ENCODE results near the gene ONECUT1. TPM values are rescaled to one million over a fixed set of nuclear protein-coding genes. Genes with fewer than 3 reads are reported as not detected.

ONECUT1 gene
- total RNA-seq, 4 donors from 2014 or later = not detected

DNA sequence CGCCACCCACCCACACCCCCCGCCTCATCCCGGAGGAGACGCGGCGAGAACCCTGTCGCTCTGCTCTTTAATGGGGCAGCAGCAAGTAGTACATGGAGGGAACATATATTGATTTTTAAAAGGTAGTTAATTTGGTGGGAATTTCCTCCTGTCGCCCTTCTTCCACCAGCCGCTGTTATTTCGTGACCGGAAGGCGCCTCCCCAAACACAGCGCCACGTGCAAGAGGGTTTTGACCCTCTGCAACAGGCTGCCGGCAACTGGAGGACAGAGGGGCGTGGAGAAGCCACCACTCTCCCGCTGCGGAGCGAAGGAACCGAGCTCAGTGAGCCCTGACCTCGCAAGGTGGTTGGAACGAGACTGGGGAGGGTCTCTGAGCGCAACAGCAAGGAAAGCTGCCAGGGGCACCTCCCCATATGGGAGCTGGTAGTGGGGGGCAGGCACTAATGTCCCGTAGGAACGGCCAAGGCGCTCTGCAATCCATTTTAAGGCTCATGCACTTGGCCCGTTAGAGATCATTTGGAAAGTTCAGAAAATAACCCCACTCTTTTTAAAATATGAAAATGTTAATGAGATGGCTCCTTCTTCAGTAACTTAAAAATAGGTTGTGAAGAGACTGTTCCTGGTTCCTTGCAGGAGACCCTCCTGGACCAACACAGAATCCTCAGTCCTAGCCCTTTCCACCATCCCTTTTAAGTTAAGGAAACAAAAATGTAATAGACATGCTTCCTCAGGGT is 4.3 kb downstream of the ONECUT1 start:
- TF ChIP-seq POLR2A (IDR thresholded peaks at IDR 0.05) = no peak
- TF ChIP-seq, protein P1, sequence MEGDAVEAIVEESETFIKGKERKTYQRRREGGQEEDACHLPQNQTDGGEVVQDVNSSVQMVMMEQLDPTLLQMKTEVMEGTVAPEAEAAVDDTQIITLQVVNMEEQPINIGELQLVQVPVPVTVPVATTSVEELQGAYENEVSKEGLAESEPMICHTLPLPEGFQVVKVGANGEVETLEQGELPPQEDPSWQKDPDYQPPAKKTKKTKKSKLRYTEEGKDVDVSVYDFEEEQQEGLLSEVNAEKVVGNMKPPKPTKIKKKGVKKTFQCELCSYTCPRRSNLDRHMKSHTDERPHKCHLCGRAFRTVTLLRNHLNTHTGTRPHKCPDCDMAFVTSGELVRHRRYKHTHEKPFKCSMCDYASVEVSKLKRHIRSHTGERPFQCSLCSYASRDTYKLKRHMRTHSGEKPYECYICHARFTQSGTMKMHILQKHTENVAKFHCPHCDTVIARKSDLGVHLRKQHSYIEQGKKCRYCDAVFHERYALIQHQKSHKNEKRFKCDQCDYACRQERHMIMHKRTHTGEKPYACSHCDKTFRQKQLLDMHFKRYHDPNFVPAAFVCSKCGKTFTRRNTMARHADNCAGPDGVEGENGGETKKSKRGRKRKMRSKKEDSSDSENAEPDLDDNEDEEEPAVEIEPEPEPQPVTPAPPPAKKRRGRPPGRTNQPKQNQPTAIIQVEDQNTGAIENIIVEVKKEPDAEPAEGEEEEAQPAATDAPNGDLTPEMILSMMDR (IDR thresholded peaks at IDR 0.05) = no peak
- Histone ChIP-seq H3K9me3 (no peaks in the 10 kb centered on the region), H3K27ac (no peak overlapping the region), H3K4me1 (peaks cover 31 to 80% (median 34%) of the 10 kb centered on the region in 3 donors), H3K36me3 (no peaks in the 10 kb centered on the region), H3K27me3 (peaks cover 45 to 100% (median 67%) of the 10 kb centered on the region in 4 donors), H3K4me3 (no peak overlapping the region)
- WGBS, 2 donors = 6 to 25% methylated on average over 4 to 6 of the region's 27 CpGs
- DNase-seq = no peak
- intact Hi-C loops (cut with DNase I) = loop anchor here (10.0 kb wide), 1 partner anchor 929 kb away; no protein-coding TSS in a partner anchor

DNA sequence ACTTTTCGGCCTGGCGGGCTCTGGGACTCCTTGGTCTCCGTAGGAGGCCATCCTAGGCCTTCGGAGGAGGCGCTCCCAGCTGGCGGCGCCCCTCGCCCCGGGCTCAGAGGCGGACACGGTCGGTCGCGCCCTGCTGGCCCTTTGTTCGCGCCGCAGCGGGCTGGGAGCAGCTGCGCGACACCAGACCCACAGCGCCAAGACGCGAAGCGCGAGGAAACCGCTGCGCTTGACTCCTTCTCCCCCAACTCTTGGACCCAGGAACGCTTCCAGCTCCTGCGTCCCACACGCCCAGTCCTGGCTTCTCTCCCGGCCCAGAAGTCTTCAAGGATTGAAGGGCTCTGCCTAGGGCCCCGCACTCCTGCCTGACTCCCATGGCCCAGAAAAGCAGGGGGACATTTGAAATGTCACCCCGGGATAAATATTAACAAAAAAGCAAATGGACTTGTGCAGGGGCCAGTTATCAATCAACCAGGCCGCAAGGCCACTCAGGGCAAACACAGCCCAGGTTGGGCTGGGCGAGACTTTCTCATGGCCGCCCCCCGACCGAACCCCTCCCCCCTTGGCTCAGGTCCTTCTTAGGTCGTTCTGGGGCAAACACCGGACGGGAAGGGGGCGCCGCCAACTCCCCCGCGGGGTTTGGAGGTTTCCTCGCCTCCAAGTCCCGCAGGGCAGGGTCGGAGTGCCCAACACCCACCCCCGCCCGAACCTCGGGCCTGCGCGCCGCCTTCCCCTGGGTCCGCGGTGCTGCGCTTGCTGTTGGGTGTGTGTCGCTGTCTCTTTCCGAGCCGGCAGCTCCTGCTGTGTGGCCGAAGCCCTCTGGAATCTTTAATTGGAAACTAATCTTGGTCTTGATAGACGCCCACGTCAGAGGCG is 5.1 kb downstream of the ONECUT1 start:
- intact Hi-C loops (cut with DNase I) = loop anchor here (5.0 to 10.0 kb wide), 2 partner anchors 412 to 930 kb away; no protein-coding TSS in a partner anchor
- 7% methylated on average over 3 of the region's 64 CpGs; no CpG with 5 or more reads in 1 of the 2 donors for WGBS, 2 donors
- Histone ChIP-seq H3K9me3 (no peaks in the 10 kb centered on the region), H3K36me3 (no peaks in the 10 kb centered on the region), H3K27me3 (peaks cover 45 to 98% (median 64%) of the 10 kb centered on the region in 4 donors), H3K4me1 (peaks cover 26 to 80% (median 26%) of the 10 kb centered on the region in 3 donors), H3K4me3 (peak overlapping the region in 1 of 4 donors; percentile 7), H3K27ac (no peak overlapping the region)
- DNase-seq = no peak
- no peak for TF ChIP-seq POLR2A (IDR thresholded peaks at IDR 0.05)
- TF ChIP-seq, protein P1 (IDR thresholded peaks at IDR 0.05) = no peak

DNA sequence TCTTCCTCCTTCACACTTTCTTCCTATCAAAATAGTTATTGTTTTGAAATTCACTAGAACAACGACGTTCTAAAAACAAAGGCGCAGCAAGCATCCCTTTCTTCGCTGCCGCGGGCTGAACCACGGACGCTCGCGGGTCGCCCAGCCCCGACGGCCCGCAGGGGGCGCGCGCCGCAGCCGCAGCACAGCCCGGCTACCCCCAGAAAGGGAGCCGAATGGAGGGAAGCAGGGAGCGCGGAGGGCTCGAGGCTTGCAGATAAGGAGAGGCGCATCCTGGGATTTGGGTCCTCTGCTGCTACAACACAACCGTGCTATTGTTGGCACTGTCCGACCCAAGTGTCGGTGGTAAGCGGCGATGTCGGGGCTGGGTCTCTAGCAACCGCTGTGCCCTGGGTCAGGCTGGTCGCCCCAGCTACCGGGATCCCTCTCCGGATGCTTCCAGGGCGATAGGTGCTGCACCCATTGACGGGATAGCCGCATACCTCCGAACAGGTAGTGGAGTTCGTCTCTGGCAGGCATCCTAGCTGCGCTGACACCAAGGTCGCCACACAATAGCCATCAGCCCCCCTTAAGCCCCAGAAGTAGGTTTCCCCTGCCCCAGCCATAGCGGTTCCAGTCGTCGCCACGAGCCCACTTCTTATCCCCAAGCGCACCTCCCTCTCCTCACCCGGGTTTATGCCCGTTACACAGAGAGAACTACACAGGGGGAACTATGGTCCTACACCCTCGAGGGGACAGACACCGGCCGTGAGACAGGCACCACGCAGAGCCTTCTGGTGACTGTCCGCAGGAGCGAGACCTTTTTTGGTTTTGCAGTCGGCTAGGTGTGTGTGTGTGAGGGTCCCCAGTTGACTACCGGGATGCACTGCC is 6.0 kb downstream of the ONECUT1 start:
- intact Hi-C loops (cut with DNase I) = loop anchor here (5.0 to 10.0 kb wide), 2 partner anchors 413 to 931 kb away; no protein-coding TSS in a partner anchor
- no peak overlapping the region for H3K27ac ChIP-seq
- H3K27me3 ChIP-seq = peaks cover 36 to 98% (median 61%) of the 10 kb centered on the region in 4 donors
- H3K4me3 ChIP-seq = no peak overlapping the region
- TF ChIP-seq, protein P1 (IDR thresholded peaks at IDR 0.05) = peak in 4 of 6 experiments; percentile 35 to 46 (median 38)
- no peak for TF ChIP-seq POLR2A (IDR thresholded peaks at IDR 0.05)
- 4 to 8% methylated on average over 5 to 13 of the region's 57 CpGs for WGBS, 2 donors
- H3K36me3 ChIP-seq = no peaks in the 10 kb centered on the region
- peaks cover 17 to 76% (median 20%) of the 10 kb centered on the region in 3 donors for H3K4me1 ChIP-seq
- DNase-seq = no peak
- H3K9me3 ChIP-seq = no peaks in the 10 kb centered on the region

DNA sequence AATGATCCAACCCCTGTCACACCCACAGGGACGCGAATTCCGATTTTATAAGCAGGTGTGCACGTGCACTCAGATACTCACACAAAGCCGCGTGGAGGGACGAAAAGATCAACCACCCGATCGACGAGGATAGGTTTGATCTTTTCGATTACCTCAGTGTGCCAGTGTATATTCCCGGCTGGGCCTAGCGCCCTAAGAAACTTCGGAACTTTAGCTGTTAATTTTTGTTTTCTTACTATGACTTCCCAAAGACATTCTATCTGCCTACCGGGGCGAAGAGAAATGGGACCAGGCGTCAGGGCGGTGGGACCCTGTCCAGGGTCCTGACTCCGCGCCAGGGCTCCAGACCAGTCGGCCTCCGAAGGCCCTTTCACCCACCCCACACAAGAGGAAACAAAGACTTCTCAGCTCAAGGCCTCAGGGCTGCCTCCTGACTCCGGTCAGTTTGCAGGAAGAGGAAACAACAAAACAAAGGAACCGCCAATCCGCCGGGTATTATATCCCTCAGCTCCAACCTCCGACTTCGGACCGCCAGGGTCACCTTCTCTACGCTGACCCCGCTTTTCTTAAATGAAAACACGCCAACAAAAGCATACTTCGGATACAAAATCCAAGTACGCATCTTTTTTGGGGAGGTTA is 6.8 kb downstream of the ONECUT1 start:
- no peak for TF ChIP-seq POLR2A (IDR thresholded peaks at IDR 0.05)
- TF ChIP-seq, protein P1 (IDR thresholded peaks at IDR 0.05) = no peak
- no peak overlapping the region for H3K27ac ChIP-seq
- no peak for DNase-seq
- no peak overlapping the region for H3K4me3 ChIP-seq
- H3K9me3 ChIP-seq = no peaks in the 10 kb centered on the region
- 13 to 18% methylated on average over 11 to 32 of the region's 34 CpGs for WGBS, 2 donors
- H3K36me3 ChIP-seq = no peaks in the 10 kb centered on the region
- intact Hi-C loops (cut with DNase I) = loop anchor here (5.0 to 10.0 kb wide), 2 partner anchors 414 to 931 kb away; no protein-coding TSS in a partner anchor
- peaks cover 11 to 67% (median 13%) of the 10 kb centered on the region in 3 donors for H3K4me1 ChIP-seq
- H3K27me3 ChIP-seq = peaks cover 28 to 98% (median 52%) of the 10 kb centered on the region in 4 donors

Measured in esophagus squamous epithelium (tissue), 5 donors.